Tibial nerve (tissue), 4 donors: Measurements from ENCODE around the gene LTF.

ENCODE experiments used
- CTCF ChIP-seq, 5 experiments: fragments of 200-600 bp in 3 of 5; fragments of 450-650 bp in 2 of 5; sonication (generic) in 3 of 5; IDR thresholded peaks; one replicate each; pipeline ENCODE4 v1.5.1; 2016 to 2019; ENCODE audit warnings: antibody characterized with exemption in 5 of 5, mild to moderate bottlenecking in 3 of 5, moderate library complexity in 2 of 5
- EP300 ChIP-seq, 2 donors: sonication (generic); formaldehyde crosslinking; IDR thresholded peaks; one replicate each; pipeline ENCODE4 v1.6.1; 2017; ENCODE audit warnings: antibody characterized with exemption in 2 of 2, mild to moderate bottlenecking in 1 of 2
- POLR2A ChIP-seq, 2 donors: fragments of 450-650 bp; IDR thresholded peaks; one replicate each; pipeline ENCODE4 v1.6.1; 2017; ENCODE audit warnings: antibody characterized with exemption in 2 of 2, mild to moderate bottlenecking in 2 of 2, moderate library complexity in 2 of 2

- TF ChIP-seq CTCF (IDR thresholded peaks at IDR 0.05) (no peak), EP300 (IDR thresholded peaks at IDR 0.05) (no peak), POLR2A (IDR thresholded peaks at IDR 0.05) (no peak)
Measured at GRCh38 chr3:46460051-46460450, 4.7 kb downstream of the LTF start.
